Smooth muscle cell (in vitro differentiated cells): ENCODE results near the gene AP1G2. TPM values are rescaled to one million over a fixed set of nuclear protein-coding genes. Genes with fewer than 3 reads are reported as not detected.

Experiments used
- DNase-seq: peaks from one replicate; lab custom pipeline; 2025; ENCODE audit not compliant: unreplicated experiment; lab: John Stamatoyannopoulos, UW
- H2AFZ ChIP-seq: fragments of 200-600 bp; sonication (generic); 2 replicates; pipeline ENCODE4 v1.6.0; 2016; ENCODE audit warnings: antibody characterized with exemption, low read depth, mild to moderate bottlenecking
- H3F3A ChIP-seq: fragments of 200-600 bp; sonication (generic); 2 replicates; pipeline ENCODE4 v1.6.0; 2017; ENCODE audit warnings: antibody characterized with exemption, low read depth
- H3K27ac ChIP-seq: fragments of 200-600 bp; sonication (generic); 2 replicates; pipeline ENCODE4 v1.5.1; 2016; ENCODE audit warnings: low read depth, mild to moderate bottlenecking
- H3K27me3 ChIP-seq: fragments of 200-600 bp; sonication (generic); 2 replicates; pipeline ENCODE4 v1.6.1; 2016; ENCODE audit warnings: low read depth, mild to moderate bottlenecking
- H3K36me3 ChIP-seq: fragments of 200-600 bp; sonication (generic); 2 replicates; pipeline ENCODE4 v1.5.1; 2016; ENCODE audit warnings: low read depth
- H3K4me1 ChIP-seq: fragments of 200-600 bp; sonication (generic); 2 replicates; pipeline ENCODE4 v1.5.1; 2016; ENCODE audit warnings: low read depth
- H3K4me2 ChIP-seq: fragments of 200-600 bp; sonication (generic); 2 replicates; pipeline ENCODE4 v1.6.0; 2016; ENCODE audit warnings: mild to moderate bottlenecking
- H3K4me3 ChIP-seq: fragments of 200-600 bp; sonication (generic); 2 replicates; pipeline ENCODE4 v1.5.1; 2016; ENCODE audit warnings: mild to moderate bottlenecking
- H3K79me2 ChIP-seq: fragments of 200-600 bp; sonication (generic); 2 replicates; pipeline ENCODE4 v1.6.0; 2016; ENCODE audit warnings: low read depth, mild to moderate bottlenecking
- H3K9ac ChIP-seq: fragments of 200-600 bp; sonication (generic); 2 replicates; pipeline ENCODE4 v1.6.0; 2016; ENCODE audit warnings: low read depth
- H3K9me3 ChIP-seq: fragments of 200-600 bp; sonication (generic); replicated peaks from 2 replicates; pipeline ENCODE4 v1.5.1; 2016; ENCODE audit warnings: low read depth
- H4K20me1 ChIP-seq: fragments of 200-600 bp; sonication (generic); 2 replicates; pipeline ENCODE4 v1.6.0; 2016; ENCODE audit warnings: low read depth
- WGBS: methylation state at CpG from one replicate; pipeline ENCODE4 v1.1.7; 2016; ENCODE audit warnings: low lambda C conversion rate; 5-methylcytosine and 5-hydroxymethylcytosine counted together
- polyA plus RNA-seq: library from polyadenylated mRNA; unstranded; fragments of >200 nt; fragmentation: Nextera tagmentation; extraction: Ambion mirVana; gene quantifications from 2 replicates; pipeline ENCODE4 v1.2.1, GENCODE V29; 2016
- total RNA-seq: library from RNA; depleted of rRNA; stranded (reverse); fragments of >200 nt; gene quantifications from 2 replicates; pipeline ENCODE4 v1.2.3, GENCODE V29; 2014
- TF ChIP-seq, protein P1 (sequence below): fragments of 200-600 bp; sonication (generic); IDR thresholded peaks from 2 replicates; pipeline ENCODE4 v1.5.1; 2017; ENCODE audit warnings: borderline replicate concordance, mild to moderate bottlenecking, antibody characterized with exemption; ENCODE audit not compliant: insufficient read depth, poor library complexity, severe bottlenecking

Gene AP1G2
- total and polyA plus RNA-seq, 2 experiments from 2014 or later, result 59.3 to 62.4 TPM

DNA sequence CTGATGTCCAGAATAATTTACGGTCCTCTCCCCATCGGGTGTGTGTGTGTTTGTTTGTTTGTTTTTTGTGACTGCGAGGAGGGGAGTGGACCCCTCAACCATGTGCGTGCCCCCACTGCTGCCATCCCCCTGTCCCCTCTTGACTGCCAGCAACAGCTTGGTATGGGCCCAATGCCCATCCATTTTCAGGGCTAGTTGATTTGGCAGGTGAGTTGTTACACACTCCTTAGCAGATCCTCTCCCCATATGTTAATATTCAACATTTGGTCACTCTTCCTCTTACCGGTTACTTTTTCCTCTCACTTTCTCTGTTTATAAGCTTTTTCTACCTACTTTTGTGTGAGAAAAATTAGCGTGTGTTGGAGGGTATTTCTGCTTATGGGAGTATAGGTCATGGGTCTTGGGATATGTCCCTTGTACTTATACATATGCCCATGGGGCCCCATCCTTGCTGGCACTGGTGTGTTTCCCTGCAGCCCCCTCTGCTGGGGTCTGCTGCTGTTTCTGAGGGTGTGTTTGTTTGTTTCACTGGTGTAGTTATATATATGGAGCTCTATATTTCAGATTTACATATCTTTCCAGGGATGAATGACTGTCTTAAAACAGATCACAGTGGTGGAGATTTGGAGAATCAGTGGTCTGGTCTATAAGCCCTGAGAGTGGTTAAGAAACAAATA is 49.8 kb downstream of the AP1G2 start:
- no peak overlapping the region for H3K4me2 ChIP-seq
- WGBS, result 91% methylated on average over 6 of the region's 6 CpGs
- no peaks in the 10 kb centered on the region for H3K36me3 ChIP-seq
- no peak overlapping the region for H3K9ac ChIP-seq
- DNase-seq, result no peak
- H3K4me3 ChIP-seq, result no peak overlapping the region
- H3K27me3 ChIP-seq, result no peaks in the 10 kb centered on the region
- peaks cover 11% of the 10 kb centered on the region for H3K4me1 ChIP-seq
- H3K27ac ChIP-seq, result no peak overlapping the region
- TF ChIP-seq, protein P1, sequence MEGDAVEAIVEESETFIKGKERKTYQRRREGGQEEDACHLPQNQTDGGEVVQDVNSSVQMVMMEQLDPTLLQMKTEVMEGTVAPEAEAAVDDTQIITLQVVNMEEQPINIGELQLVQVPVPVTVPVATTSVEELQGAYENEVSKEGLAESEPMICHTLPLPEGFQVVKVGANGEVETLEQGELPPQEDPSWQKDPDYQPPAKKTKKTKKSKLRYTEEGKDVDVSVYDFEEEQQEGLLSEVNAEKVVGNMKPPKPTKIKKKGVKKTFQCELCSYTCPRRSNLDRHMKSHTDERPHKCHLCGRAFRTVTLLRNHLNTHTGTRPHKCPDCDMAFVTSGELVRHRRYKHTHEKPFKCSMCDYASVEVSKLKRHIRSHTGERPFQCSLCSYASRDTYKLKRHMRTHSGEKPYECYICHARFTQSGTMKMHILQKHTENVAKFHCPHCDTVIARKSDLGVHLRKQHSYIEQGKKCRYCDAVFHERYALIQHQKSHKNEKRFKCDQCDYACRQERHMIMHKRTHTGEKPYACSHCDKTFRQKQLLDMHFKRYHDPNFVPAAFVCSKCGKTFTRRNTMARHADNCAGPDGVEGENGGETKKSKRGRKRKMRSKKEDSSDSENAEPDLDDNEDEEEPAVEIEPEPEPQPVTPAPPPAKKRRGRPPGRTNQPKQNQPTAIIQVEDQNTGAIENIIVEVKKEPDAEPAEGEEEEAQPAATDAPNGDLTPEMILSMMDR, result no peak
- no peaks in the 10 kb centered on the region for H3F3A ChIP-seq
- no peaks in the 10 kb centered on the region for H3K9me3 ChIP-seq
- H3K79me2 ChIP-seq, result no peaks in the 10 kb centered on the region
- no peaks in the 10 kb centered on the region for H4K20me1 ChIP-seq
- no peak overlapping the region for H2AFZ ChIP-seq

DNA sequence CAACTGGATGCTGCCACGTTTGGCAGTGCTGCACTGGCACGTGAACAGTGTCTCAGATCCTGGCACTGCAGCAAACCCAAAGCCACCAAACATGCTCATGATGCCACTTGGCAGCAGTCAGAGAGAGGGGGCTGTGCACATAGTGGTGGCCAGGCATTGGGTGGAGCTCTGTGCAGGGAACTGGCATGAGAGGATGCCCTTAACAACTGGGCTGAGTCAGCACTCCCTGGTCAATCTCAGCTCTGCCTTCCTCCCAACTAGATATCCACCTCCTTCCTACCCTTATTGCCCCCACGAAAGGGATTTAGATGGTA is 53.0 kb downstream of the AP1G2 start:
- no peaks in the 10 kb centered on the region for H3K27me3 ChIP-seq
- no peak overlapping the region for H3K4me2 ChIP-seq
- no peak overlapping the region for H2AFZ ChIP-seq
- no peaks in the 10 kb centered on the region for H4K20me1 ChIP-seq
- H3K79me2 ChIP-seq, result no peaks in the 10 kb centered on the region
- no peak for DNase-seq
- TF ChIP-seq, protein P1, result no peak
- no peak overlapping the region for H3K9ac ChIP-seq
- H3K4me1 ChIP-seq, result peaks cover 11% of the 10 kb centered on the region
- WGBS, result 94% methylated on average over 3 of the region's 3 CpGs
- H3F3A ChIP-seq, result no peaks in the 10 kb centered on the region
- no peak overlapping the region for H3K4me3 ChIP-seq
- no peak overlapping the region for H3K27ac ChIP-seq
- no peaks in the 10 kb centered on the region for H3K9me3 ChIP-seq
- no peaks in the 10 kb centered on the region for H3K36me3 ChIP-seq

DNA sequence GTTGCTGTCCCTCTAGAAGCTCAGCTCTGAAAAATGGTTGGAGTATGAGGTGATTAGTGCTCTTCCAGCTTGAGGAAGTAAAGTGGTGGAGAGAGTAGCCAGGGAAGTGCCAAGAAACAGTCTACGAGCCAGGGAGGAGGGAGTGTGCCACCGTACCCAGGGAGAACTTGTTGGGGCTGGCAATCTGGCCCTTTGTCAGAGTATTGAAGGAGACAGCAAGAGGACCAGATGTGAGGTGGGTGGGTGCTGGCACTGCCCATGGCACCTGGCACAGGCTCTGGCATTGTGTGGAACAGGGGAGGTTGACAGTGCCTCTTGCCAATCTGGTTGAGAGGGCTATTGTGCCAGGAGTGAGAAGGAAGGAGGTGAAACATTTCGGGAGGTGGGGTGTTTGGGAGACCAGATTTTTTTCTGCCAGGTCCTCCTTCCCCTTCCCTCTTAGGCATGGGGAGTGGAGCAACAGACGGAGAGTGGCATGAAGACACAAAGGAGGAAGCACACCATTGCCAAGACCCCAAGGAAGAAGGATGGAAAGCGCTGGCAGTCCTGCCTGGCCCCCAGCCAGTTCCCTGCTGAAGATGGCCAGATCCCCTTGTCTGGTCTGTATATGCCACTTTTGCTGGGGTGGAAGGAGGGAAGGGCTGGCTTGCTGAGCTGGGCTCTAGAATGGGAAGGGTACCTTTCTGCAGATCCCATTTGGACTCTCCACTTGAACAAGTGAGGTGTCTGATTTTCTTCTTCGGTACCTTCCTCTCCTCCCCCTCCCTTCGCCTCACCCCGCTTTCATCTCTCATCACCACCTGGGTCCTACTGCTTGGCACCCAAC is 53.6 kb downstream of the AP1G2 start:
- Histone ChIP-seq H3K4me1 (peaks cover 11% of the 10 kb centered on the region), H2AFZ (no peak overlapping the region), H3K4me3 (no peak overlapping the region), H3K4me2 (no peak overlapping the region), H3K79me2 (no peaks in the 10 kb centered on the region), H4K20me1 (no peaks in the 10 kb centered on the region), H3K9me3 (no peaks in the 10 kb centered on the region), H3K27ac (no peak overlapping the region), H3K27me3 (no peaks in the 10 kb centered on the region), H3K9ac (no peak overlapping the region), H3K36me3 (no peaks in the 10 kb centered on the region), H3F3A (no peaks in the 10 kb centered on the region)
- DNase-seq, result no peak
- 91% methylated on average over 8 of the region's 8 CpGs for WGBS
- TF ChIP-seq, protein P1, result no peak
